Neural progenitor cell (in vitro differentiated cells): Measurements from ENCODE around the gene OR2L8. TPM values are rescaled to one million over a fixed set of nuclear protein-coding genes. Genes with fewer than 3 reads are reported as not detected.

Experiments
- DNase-seq: peaks from one replicate; pipeline ENCODE4 v3.0.0-alpha.2; 2016; ENCODE audit warnings: low spot score
- H2AFZ ChIP-seq: fragments of 200-600 bp; sonication (generic); replicated peaks from 2 replicates; pipeline ENCODE4 v1.6.1; 2016; ENCODE audit warnings: antibody characterized with exemption
- H3F3A ChIP-seq: fragments of 200-600 bp; sonication (generic); 2 replicates; pipeline ENCODE4 v1.6.1; 2016; ENCODE audit warnings: antibody characterized with exemption, low read depth
- H3K27ac ChIP-seq: fragments of 200-600 bp; sonication (generic); 2 replicates; pipeline ENCODE4 v1.5.1; 2016; ENCODE audit warnings: mild to moderate bottlenecking
- H3K27me3 ChIP-seq: fragments of 200-600 bp; sonication (generic); 2 replicates; pipeline ENCODE4 v1.6.1; 2016; ENCODE audit warnings: mild to moderate bottlenecking, moderate library complexity
- H3K36me3 ChIP-seq: fragments of 200-600 bp; sonication (generic); 2 replicates; pipeline ENCODE4 v1.5.1; 2016
- H3K4me1 ChIP-seq: fragments of 200-600 bp; sonication (generic); 2 replicates; pipeline ENCODE4 v1.6.1; 2016; ENCODE audit warnings: mixed run types
- H3K4me2 ChIP-seq: fragments of 200-600 bp; sonication (generic); 2 replicates; pipeline ENCODE4 v1.6.1; 2016
- H3K4me3 ChIP-seq: fragments of 200-600 bp; sonication (generic); 2 replicates; pipeline ENCODE4 v1.5.1; 2016
- H3K79me2 ChIP-seq: fragments of 200-600 bp; sonication (generic); 2 replicates; pipeline ENCODE4 v1.6.1; 2016; ENCODE audit warnings: low read depth
- H3K9ac ChIP-seq: fragments of 200-600 bp; sonication (generic); 2 replicates; pipeline ENCODE4 v1.6.1; 2016
- H3K9me3 ChIP-seq: fragments of 200-600 bp; sonication (generic); 2 replicates; pipeline ENCODE4 v1.5.1; 2016; ENCODE audit warnings: low read depth
- H4K20me1 ChIP-seq: fragments of 200-600 bp; sonication (generic); 2 replicates; pipeline ENCODE4 v1.6.1; 2016; ENCODE audit warnings: low read depth
- H3K27ac Mint-ChIP-seq: 3 replicates; pipeline ENCODE4 v1.8.0; 2021; ENCODE audit warnings: mixed read lengths
- H3K27me3 Mint-ChIP-seq: 2 replicates; pipeline ENCODE4 v1.8.0; 2022; ENCODE audit warnings: low read depth, mild to moderate bottlenecking, inconsistent platforms, moderate library complexity, mixed read lengths; ENCODE audit not compliant: insufficient read depth
- H3K36me3 Mint-ChIP-seq: 3 replicates; pipeline ENCODE4 v1.8.0; 2021; ENCODE audit warnings: mixed read lengths
- H3K4me1 Mint-ChIP-seq: 3 replicates; pipeline ENCODE4 v1.8.0; 2021; ENCODE audit warnings: mixed read lengths
- H3K4me3 Mint-ChIP-seq: 3 replicates; pipeline ENCODE4 v1.8.0; 2021; ENCODE audit warnings: mild to moderate bottlenecking, moderate library complexity, mixed read lengths
- H3K9me3 Mint-ChIP-seq: 3 replicates; pipeline ENCODE4 v1.8.0; 2020; ENCODE audit warnings: mixed read lengths
- EZH2 ChIP-seq: fragments of 200-600 bp; sonication (generic); IDR thresholded peaks from 2 replicates; pipeline ENCODE4 v1.6.1; 2017; ENCODE audit warnings: antibody characterized with exemption, mild to moderate bottlenecking, moderate library complexity
- EZH2phosphoT487 ChIP-seq: fragments of 200-600 bp; sonication (generic); IDR thresholded peaks from 2 replicates; pipeline ENCODE4 v1.6.1; 2017; ENCODE audit warnings: antibody characterized with exemption
- total RNA-seq: library from RNA; depleted of rRNA; stranded (reverse); fragments of >200 nt; gene quantifications from 2 replicates; pipeline ENCODE4 v1.2.3, GENCODE V29; 2015; ENCODE audit warnings: low replicate concordance
- TF ChIP-seq, protein P1 (sequence below): fragments of 200-600 bp; sonication (generic); IDR thresholded peaks from 2 replicates; pipeline ENCODE4 v1.5.1; 2017; ENCODE audit warnings: antibody characterized with exemption, mild to moderate bottlenecking

The OR2L8 gene
- total RNA-seq, 1 donor from 2014 or later = not detected

DNA sequence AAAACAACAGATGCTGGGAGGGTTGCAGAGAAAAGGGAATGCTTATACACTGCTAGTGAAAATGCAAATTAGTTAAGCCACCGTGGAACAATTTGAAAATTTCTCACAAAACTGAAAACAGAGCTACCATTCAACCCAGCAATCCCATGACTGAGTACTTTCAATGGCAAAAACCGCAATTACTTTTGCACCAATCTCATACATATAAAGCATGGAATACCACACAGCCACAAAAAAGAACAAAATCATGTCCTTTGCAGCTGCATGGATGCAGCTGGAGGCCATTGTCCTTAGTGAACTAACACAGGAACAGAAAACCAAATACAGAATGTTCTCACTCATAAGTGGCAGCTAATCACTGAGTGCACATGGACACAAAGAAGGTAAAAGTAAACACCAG lies 34.9 kb upstream of the OR2L8 start:
- Mint-ChIP-seq H3K4me1 (no peaks in the 10 kb centered on the region), H3K27me3 (peaks cover 2% of the 10 kb centered on the region), H3K27ac (no peak overlapping the region), H3K9me3 (peaks cover 16% of the 10 kb centered on the region), H3K36me3 (no peaks in the 10 kb centered on the region), H3K4me3 (no peak overlapping the region)
- Histone ChIP-seq H3K4me2 (no peak overlapping the region), H3K27me3 (no peaks in the 10 kb centered on the region), H3K4me1 (no peaks in the 10 kb centered on the region), H4K20me1 (no peaks in the 10 kb centered on the region), H3K36me3 (no peaks in the 10 kb centered on the region), H3F3A (no peaks in the 10 kb centered on the region), H3K9ac (no peak overlapping the region), H3K9me3 (peaks cover 28% of the 10 kb centered on the region), H3K79me2 (no peaks in the 10 kb centered on the region), H3K27ac (no peak overlapping the region), H3K4me3 (no peak overlapping the region), H2AFZ (no peak overlapping the region)
- DNase-seq = no peak
- no peak for TF ChIP-seq EZH2
- TF ChIP-seq, protein P1, sequence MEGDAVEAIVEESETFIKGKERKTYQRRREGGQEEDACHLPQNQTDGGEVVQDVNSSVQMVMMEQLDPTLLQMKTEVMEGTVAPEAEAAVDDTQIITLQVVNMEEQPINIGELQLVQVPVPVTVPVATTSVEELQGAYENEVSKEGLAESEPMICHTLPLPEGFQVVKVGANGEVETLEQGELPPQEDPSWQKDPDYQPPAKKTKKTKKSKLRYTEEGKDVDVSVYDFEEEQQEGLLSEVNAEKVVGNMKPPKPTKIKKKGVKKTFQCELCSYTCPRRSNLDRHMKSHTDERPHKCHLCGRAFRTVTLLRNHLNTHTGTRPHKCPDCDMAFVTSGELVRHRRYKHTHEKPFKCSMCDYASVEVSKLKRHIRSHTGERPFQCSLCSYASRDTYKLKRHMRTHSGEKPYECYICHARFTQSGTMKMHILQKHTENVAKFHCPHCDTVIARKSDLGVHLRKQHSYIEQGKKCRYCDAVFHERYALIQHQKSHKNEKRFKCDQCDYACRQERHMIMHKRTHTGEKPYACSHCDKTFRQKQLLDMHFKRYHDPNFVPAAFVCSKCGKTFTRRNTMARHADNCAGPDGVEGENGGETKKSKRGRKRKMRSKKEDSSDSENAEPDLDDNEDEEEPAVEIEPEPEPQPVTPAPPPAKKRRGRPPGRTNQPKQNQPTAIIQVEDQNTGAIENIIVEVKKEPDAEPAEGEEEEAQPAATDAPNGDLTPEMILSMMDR = no peak
- no peak for TF ChIP-seq EZH2phosphoT487

DNA sequence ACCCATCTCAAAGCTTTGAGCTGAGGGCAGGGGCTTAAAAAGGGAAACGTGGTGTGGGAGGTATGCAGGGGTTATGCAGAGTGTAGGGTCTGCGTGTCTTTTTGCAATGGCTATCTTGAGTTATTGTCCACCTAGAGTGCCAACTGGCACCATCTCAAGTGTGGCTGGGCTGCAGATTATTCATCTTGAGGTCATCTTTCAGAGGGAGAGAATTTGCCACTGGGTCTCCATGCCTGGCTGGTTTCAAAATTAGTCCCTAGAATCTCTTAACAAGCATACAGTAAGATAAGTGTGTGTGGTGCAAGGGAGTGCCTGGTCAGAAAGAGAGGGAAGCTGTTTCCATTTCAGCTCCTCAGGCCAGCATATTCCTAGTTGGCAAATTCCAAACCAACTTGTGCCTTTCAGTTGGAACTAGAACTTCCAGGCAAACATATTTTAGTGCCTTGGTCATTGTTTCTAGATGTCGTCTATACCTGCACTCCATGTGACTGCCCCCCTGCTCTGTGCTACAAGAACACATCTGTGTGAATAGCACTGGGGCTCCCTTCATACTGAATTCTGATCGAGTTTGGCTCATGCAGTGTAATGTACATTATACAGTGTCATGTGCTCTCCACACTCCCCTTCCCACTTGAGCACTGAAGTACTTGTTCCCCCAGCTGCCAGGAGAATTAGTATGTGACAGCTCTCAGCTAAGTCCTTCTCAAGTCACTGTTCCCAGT lies 33.6 kb upstream of the OR2L8 start:
- peaks cover 28% of the 10 kb centered on the region for H3K9me3 ChIP-seq
- H3K27me3 ChIP-seq = no peaks in the 10 kb centered on the region
- Mint-ChIP-seq H3K27ac (no peak overlapping the region), H3K9me3 (peaks cover 16% of the 10 kb centered on the region), H3K4me3 (no peak overlapping the region), H3K36me3 (no peaks in the 10 kb centered on the region), H3K27me3 (peaks cover 2% of the 10 kb centered on the region), H3K4me1 (no peaks in the 10 kb centered on the region)
- H3K79me2 ChIP-seq = no peaks in the 10 kb centered on the region
- H2AFZ ChIP-seq = no peak overlapping the region
- TF ChIP-seq EZH2 (no peak), EZH2phosphoT487 (no peak)
- TF ChIP-seq, protein P1 = no peak
- no peaks in the 10 kb centered on the region for H4K20me1 ChIP-seq
- H3K4me2 ChIP-seq = no peak overlapping the region
- no peak overlapping the region for H3K9ac ChIP-seq
- DNase-seq = no peak
- no peaks in the 10 kb centered on the region for H3K4me1 ChIP-seq
- H3F3A ChIP-seq = no peaks in the 10 kb centered on the region
- no peak overlapping the region for H3K27ac ChIP-seq
- H3K36me3 ChIP-seq = no peaks in the 10 kb centered on the region
- H3K4me3 ChIP-seq = no peak overlapping the region

DNA sequence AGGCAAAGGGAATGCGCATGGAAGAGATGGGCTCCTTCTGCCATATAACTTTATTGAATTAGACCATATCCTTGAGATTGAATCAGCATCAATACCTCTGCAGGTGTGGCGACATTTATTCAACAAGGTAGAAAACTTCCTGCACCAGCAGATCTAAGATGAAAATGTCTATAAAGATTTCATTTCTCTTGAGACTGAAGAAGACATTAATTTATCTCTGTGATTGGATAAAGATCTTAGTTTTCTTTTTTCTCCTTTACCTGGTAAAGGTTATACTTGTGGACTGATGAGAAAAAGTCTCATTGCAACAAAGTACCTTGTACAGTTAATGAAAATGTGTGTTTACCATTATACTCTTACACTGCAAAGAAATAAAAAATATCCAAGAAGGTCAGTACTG lies 28.7 kb upstream of the OR2L8 start, which contains the start of gene OR2T8:
Gene OR2T8, plus strand, starts transcription at position 301 of the 400 bp plus-strand sequence. CDS start 766 bp downstream, outside the sequence.
- no peaks in the 10 kb centered on the region for H3K36me3 ChIP-seq
- no peaks in the 10 kb centered on the region for H3K4me1 Mint-ChIP-seq
- DNase-seq = no peak
- H3K4me3 Mint-ChIP-seq = no peak within 1 kb of the TSS
- no peak within 1 kb of the TSS for H3K4me2 ChIP-seq
- H3K4me1 ChIP-seq = no peaks in the 10 kb centered on the region
- H3K27ac Mint-ChIP-seq = no peak within 1 kb of the TSS
- H2AFZ ChIP-seq = no peak within 1 kb of the TSS
- TF ChIP-seq EZH2 = no peak
- no peak within 1 kb of the TSS for H3K4me3 ChIP-seq
- no peaks in the 10 kb centered on the region for H3K79me2 ChIP-seq
- peaks cover 7% of the 10 kb centered on the region for H3K9me3 Mint-ChIP-seq
- H3K36me3 Mint-ChIP-seq = no peaks in the 10 kb centered on the region
- no peaks in the 10 kb centered on the region for H3K27me3 Mint-ChIP-seq
- H3K9ac ChIP-seq = no peak within 1 kb of the TSS
- H3F3A ChIP-seq = no peaks in the 10 kb centered on the region
- H3K9me3 ChIP-seq = peaks cover 15% of the 10 kb centered on the region
- H3K27me3 ChIP-seq = no peaks in the 10 kb centered on the region
- H3K27ac ChIP-seq = no peak within 1 kb of the TSS
- H4K20me1 ChIP-seq = no peaks in the 10 kb centered on the region

DNA sequence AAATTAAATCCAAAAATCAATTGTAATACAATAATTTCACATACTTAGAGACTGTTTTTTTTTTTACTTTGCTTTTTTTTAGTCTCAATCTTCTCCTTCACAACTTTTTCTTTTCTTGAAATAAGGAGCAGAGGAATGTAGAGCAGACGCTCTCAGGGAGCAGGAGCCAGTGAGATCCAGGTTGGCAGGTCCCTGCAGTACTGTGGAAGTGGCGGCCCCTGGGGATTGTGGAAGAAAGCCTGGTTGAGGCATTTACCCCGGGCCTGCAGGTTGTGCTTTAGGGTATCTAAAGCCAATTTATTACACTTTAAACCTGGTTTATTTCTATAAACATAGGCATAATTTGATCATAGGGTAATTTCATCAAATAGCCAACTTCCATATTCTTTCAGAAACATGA lies 24.7 kb upstream of the OR2L8 start:
- H3K36me3 Mint-ChIP-seq = no peaks in the 10 kb centered on the region
- H3K4me1 ChIP-seq = no peaks in the 10 kb centered on the region
- H3K4me3 ChIP-seq = no peak overlapping the region
- H3K79me2 ChIP-seq = no peaks in the 10 kb centered on the region
- H3K9me3 ChIP-seq = peaks cover 13% of the 10 kb centered on the region
- H3K4me3 Mint-ChIP-seq = no peak overlapping the region
- no peaks in the 10 kb centered on the region for H3K27me3 Mint-ChIP-seq
- H3K27me3 ChIP-seq = no peaks in the 10 kb centered on the region
- no peaks in the 10 kb centered on the region for H3K4me1 Mint-ChIP-seq
- H2AFZ ChIP-seq = no peak overlapping the region
- H4K20me1 ChIP-seq = no peaks in the 10 kb centered on the region
- no peak overlapping the region for H3K4me2 ChIP-seq
- no peak for TF ChIP-seq EZH2
- TF ChIP-seq, protein P1 = no peak
- TF ChIP-seq EZH2phosphoT487 = no peak
- H3K9ac ChIP-seq = no peak overlapping the region
- H3K36me3 ChIP-seq = no peaks in the 10 kb centered on the region
- peaks cover 7% of the 10 kb centered on the region for H3K9me3 Mint-ChIP-seq
- no peak overlapping the region for H3K27ac Mint-ChIP-seq
- H3K27ac ChIP-seq = no peak overlapping the region
- DNase-seq = no peak
- no peaks in the 10 kb centered on the region for H3F3A ChIP-seq
